ENCODE data around the gene EPHA4.

GRCh38 chr2:221572821-221573429 is 821 bp upstream of the EPHA4 start:
- TF ChIP-seq EZH2 (IDR thresholded peaks at IDR 0.05; ENCODE audit: low read length, unreplicated experiment) (no peak), CTCF (conservative IDR thresholded peaks at IDR 0.05; ENCODE audit: low read depth, low read length) (no peak)
